ENCODE data around the gene PHAF1.

PHAF1 gene

GRCh38 chr16:67109407-67110135, at the start of gene PHAF1:
PHAF1 (plus strand) TSS chr16:67109941; CDS start chr16:67110176, 235 bp downstream.
- DNase-seq (ENCODE audit: low spot score) = peak; percentile 96

GRCh38 chr16:67063008-67063407, 46.7 kb upstream of the PHAF1 start:
- no peak for DNase-seq (ENCODE audit: low spot score)

- no peak for DNase-seq (ENCODE audit: low spot score)
Measured at GRCh38 chr16:67068212-67068753, 41.5 kb upstream of the PHAF1 start.

- no peak for DNase-seq (ENCODE audit: low spot score)
Measured at GRCh38 chr16:67071476-67072048, 38.2 kb upstream of the PHAF1 start.

GRCh38 chr16:67075331-67075730, 34.4 kb upstream of the PHAF1 start:
- no peak for DNase-seq (ENCODE audit: low spot score)

GRCh38 chr16:67077871-67078270, 31.9 kb upstream of the PHAF1 start:
- DNase-seq (ENCODE audit: low spot score) = no peak

- no peak for DNase-seq (ENCODE audit: low spot score)
Measured at GRCh38 chr16:67082100-67082499, 27.6 kb upstream of the PHAF1 start.

- no peak for DNase-seq (ENCODE audit: low spot score)
Measured at GRCh38 chr16:67082891-67083290, 26.9 kb upstream of the PHAF1 start.

- no peak for DNase-seq (ENCODE audit: low spot score)
Measured at GRCh38 chr16:67084345-67085028, 25.3 kb upstream of the PHAF1 start.

GRCh38 chr16:67086822-67087221, 22.9 kb upstream of the PHAF1 start:
- DNase-seq (ENCODE audit: low spot score) = no peak

GRCh38 chr16:67087291-67087690, 22.4 kb upstream of the PHAF1 start:
- DNase-seq (ENCODE audit: low spot score) = no peak

- no peak for DNase-seq (ENCODE audit: low spot score)
Measured at GRCh38 chr16:67087803-67088202, 21.9 kb upstream of the PHAF1 start.

GRCh38 chr16:67088551-67088950, 21.2 kb upstream of the PHAF1 start:
- DNase-seq (ENCODE audit: low spot score) = no peak

- no peak for DNase-seq (ENCODE audit: low spot score)
Measured at GRCh38 chr16:67089101-67089500, 20.6 kb upstream of the PHAF1 start.

GRCh38 chr16:67091906-67092566, 17.7 kb upstream of the PHAF1 start:
- DNase-seq (ENCODE audit: low spot score) = no peak

GRCh38 chr16:67093098-67093726, 16.5 kb upstream of the PHAF1 start:
- DNase-seq (ENCODE audit: low spot score) = no peak

GRCh38 chr16:67098599-67098998, 11.1 kb upstream of the PHAF1 start:
- DNase-seq (ENCODE audit: low spot score) = no peak

GRCh38 chr16:67100569-67101310, 9.0 kb upstream of the PHAF1 start:
- DNase-seq (ENCODE audit: low spot score) = peak; percentile 46

- no peak for DNase-seq (ENCODE audit: low spot score)
Measured at GRCh38 chr16:67101311-67102082, 8.2 kb upstream of the PHAF1 start.

- DNase-seq (ENCODE audit: low spot score) = no peak
Measured at GRCh38 chr16:67104061-67104460, 5.7 kb upstream of the PHAF1 start.
